ENCODE measurements around the gene CELSR1. TPM values are rescaled to one million over a fixed set of nuclear protein-coding genes. Genes with fewer than 3 reads are reported as not detected.

CELSR1 gene
- total and polyA plus RNA-seq, 2 donors from 2014 or later = 15.7 to 49.9 TPM

DNA sequence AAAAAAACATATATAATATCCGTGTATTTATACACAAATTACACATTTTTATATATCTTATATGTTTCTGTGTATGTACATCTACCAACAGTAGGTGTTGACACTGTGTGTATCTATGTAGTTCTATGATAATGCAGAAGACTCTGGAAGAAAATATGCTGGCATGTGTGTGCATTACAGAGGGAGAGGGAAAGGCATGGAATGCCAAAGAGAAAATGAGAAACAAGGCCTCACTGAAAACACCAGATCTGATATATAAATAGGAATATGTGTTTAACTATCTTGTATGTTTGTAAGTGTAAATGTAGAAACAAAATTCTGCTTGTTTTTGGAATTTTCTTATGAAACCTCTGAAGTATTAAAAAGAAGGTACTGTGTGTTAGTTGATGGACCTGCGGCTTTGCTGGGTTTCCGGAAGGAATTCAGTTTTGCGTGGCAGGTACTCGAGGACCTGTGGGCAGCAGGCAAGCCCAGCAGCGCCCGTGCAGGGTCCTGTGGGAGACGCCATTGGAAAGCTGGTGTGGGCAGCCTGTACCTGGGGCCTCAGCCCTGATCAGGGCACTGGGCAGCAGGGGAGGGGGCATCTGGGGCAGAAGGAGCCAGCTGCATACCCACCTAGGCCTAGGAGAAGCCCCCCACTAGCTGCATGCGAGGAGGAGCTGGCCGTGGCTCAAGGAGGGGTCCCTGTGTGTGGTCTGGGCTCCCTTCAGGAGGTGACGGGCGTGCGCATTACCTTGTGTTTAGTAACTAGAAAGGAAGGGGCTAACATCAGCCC is 209.5 kb downstream of the CELSR1 start:
- TF ChIP-seq, protein P1, sequence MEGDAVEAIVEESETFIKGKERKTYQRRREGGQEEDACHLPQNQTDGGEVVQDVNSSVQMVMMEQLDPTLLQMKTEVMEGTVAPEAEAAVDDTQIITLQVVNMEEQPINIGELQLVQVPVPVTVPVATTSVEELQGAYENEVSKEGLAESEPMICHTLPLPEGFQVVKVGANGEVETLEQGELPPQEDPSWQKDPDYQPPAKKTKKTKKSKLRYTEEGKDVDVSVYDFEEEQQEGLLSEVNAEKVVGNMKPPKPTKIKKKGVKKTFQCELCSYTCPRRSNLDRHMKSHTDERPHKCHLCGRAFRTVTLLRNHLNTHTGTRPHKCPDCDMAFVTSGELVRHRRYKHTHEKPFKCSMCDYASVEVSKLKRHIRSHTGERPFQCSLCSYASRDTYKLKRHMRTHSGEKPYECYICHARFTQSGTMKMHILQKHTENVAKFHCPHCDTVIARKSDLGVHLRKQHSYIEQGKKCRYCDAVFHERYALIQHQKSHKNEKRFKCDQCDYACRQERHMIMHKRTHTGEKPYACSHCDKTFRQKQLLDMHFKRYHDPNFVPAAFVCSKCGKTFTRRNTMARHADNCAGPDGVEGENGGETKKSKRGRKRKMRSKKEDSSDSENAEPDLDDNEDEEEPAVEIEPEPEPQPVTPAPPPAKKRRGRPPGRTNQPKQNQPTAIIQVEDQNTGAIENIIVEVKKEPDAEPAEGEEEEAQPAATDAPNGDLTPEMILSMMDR (IDR thresholded peaks at IDR 0.05; ENCODE audit: borderline replicate concordance, extremely low read depth, insufficient read depth) = no peak
- Histone ChIP-seq H3K4me3 (ENCODE audit: low read length in 3 of 3) (no peak overlapping the region), H3K9me3 (ENCODE audit: control insufficient read depth in 2 of 3, insufficient read depth in 1 of 3, low read length in 3 of 3) (no peaks in the 10 kb centered on the region), H3K9ac (ENCODE audit: low read length in 3 of 3) (no peak overlapping the region), H3K27me3 (ENCODE audit: control insufficient read depth, insufficient read depth, low read length) (no peaks in the 10 kb centered on the region), H3K4me1 (ENCODE audit: control insufficient read depth in 2 of 3, insufficient read depth in 2 of 3, low read depth in 1 of 3, low read length in 3 of 3) (no peaks in the 10 kb centered on the region), H3K27ac (ENCODE audit: low read depth in 2 of 2, low read length in 2 of 2) (no peak overlapping the region), H3K36me3 (ENCODE audit: control insufficient read depth in 2 of 3, insufficient read depth in 3 of 3, low read length in 3 of 3) (no peaks in the 10 kb centered on the region)
- no peak for DNase-seq
- FAIRE-seq = no peak
- intact Hi-C loops (cut with DNase I) = no loop called here

DNA sequence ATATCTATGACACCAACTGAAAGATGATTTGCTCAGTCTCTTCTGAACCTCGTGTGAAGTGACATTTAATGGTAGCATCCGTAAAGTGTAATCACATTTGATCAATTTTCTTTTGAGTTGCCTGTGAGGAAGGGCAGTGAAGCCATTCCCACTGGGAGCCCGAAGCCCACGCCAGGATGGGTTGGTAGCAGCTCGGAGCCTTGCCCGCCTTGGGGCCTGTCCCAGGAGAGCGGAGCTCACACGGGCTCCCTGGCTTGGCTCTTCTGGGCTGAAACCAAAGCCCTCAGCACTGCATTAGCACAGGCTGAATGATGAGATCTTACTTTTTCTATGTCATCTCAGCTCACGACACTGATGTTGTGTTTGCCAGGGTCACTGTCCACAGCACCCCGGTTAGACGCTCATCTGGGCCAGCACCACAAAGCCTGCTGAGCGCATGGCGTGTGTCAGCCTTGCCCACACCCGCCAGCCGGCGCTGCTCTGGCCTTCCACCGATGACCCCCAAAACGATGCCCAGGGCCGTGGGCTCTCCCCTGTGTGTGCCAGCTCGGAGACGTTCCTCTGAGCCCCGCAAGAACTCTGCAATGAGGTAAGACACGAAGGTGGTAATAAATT is 211.2 kb downstream of the CELSR1 start:
- Histone ChIP-seq H3K4me3 (ENCODE audit: low read length in 3 of 3) (no peak overlapping the region), H3K27ac (ENCODE audit: low read depth in 2 of 2, low read length in 2 of 2) (no peak overlapping the region), H3K27me3 (ENCODE audit: control insufficient read depth, insufficient read depth, low read length) (no peaks in the 10 kb centered on the region), H3K9ac (ENCODE audit: low read length in 3 of 3) (no peak overlapping the region), H3K9me3 (ENCODE audit: control insufficient read depth in 2 of 3, insufficient read depth in 1 of 3, low read length in 3 of 3) (no peaks in the 10 kb centered on the region), H3K4me1 (ENCODE audit: control insufficient read depth in 2 of 3, insufficient read depth in 2 of 3, low read depth in 1 of 3, low read length in 3 of 3) (no peaks in the 10 kb centered on the region), H3K36me3 (ENCODE audit: control insufficient read depth in 2 of 3, insufficient read depth in 3 of 3, low read length in 3 of 3) (no peaks in the 10 kb centered on the region)
- no peak for DNase-seq
- no peak for FAIRE-seq
- TF ChIP-seq, protein P1 (IDR thresholded peaks at IDR 0.05; ENCODE audit: borderline replicate concordance, extremely low read depth, insufficient read depth) = no peak
- intact Hi-C loops (cut with DNase I) = no loop called here

DNA sequence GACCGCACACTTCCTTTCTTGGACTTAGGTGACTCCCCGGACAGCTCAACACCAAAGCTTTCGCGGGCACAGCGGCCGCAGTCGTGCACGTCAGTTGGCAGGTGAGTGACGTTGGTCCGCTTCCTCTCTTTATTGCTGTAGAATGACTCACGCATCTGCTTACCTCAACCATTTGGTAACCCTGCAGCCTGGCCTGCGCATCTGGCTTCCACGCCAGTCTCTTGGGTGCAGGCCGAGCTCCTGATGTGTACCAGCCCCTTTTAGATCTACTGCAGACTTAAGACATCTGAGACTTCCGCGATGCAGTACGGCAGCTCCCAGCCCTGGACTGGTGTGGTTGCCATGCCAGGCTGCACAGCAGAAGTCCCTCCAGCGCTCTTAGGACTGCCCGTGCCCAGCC is 214.3 kb downstream of the CELSR1 start:
- no peak overlapping the region for H3K9ac ChIP-seq (ENCODE audit: low read length in 3 of 3)

More for the DNA sequence above, 214.3 kb downstream of the CELSR1 start:
- H3K27ac ChIP-seq (ENCODE audit: low read depth in 2 of 2, low read length in 2 of 2) = no peak overlapping the region
- no peak overlapping the region for H3K4me3 ChIP-seq (ENCODE audit: low read length in 3 of 3)
- intact Hi-C loops (cut with DNase I) = no loop called here
- no peak for FAIRE-seq
- TF ChIP-seq, protein P1 (IDR thresholded peaks at IDR 0.05; ENCODE audit: borderline replicate concordance, extremely low read depth, insufficient read depth) = no peak
- no peaks in the 10 kb centered on the region for H3K9me3 ChIP-seq (ENCODE audit: control insufficient read depth in 2 of 3, insufficient read depth in 1 of 3, low read length in 3 of 3)
- H3K36me3 ChIP-seq (ENCODE audit: control insufficient read depth in 2 of 3, insufficient read depth in 3 of 3, low read length in 3 of 3) = no peaks in the 10 kb centered on the region
- DNase-seq = no peak
- H3K4me1 ChIP-seq (ENCODE audit: control insufficient read depth in 2 of 3, insufficient read depth in 2 of 3, low read depth in 1 of 3, low read length in 3 of 3) = no peaks in the 10 kb centered on the region
- H3K27me3 ChIP-seq (ENCODE audit: control insufficient read depth, insufficient read depth, low read length) = no peaks in the 10 kb centered on the region

Measured in kidney (tissue), 14 donors.